Occipital lobe (tissue), 2 donors: ENCODE results near the gene MPPE1. TPM values are rescaled to one million over a fixed set of nuclear protein-coding genes. Genes with fewer than 3 reads are reported as not detected.
"Not testable (repeated sequence)": the region's sequence is repeated elsewhere in the genome, so short reads cannot be mapped to it uniquely, and the experiment has no call there.

ENCODE experiments used
- DNase-seq: peaks from one replicate; lab custom pipeline; 2025; lab: John Stamatoyannopoulos, UW
- total RNA-seq: library from RNA; depleted of rRNA; stranded (reverse); fragments of >200 nt; gene quantifications from one replicate; pipeline ENCODE4 v1.2.3, GENCODE V29; 2014

MPPE1 gene
- total RNA-seq, 1 donor from 2014 or later, result 17.6 TPM

DNA sequence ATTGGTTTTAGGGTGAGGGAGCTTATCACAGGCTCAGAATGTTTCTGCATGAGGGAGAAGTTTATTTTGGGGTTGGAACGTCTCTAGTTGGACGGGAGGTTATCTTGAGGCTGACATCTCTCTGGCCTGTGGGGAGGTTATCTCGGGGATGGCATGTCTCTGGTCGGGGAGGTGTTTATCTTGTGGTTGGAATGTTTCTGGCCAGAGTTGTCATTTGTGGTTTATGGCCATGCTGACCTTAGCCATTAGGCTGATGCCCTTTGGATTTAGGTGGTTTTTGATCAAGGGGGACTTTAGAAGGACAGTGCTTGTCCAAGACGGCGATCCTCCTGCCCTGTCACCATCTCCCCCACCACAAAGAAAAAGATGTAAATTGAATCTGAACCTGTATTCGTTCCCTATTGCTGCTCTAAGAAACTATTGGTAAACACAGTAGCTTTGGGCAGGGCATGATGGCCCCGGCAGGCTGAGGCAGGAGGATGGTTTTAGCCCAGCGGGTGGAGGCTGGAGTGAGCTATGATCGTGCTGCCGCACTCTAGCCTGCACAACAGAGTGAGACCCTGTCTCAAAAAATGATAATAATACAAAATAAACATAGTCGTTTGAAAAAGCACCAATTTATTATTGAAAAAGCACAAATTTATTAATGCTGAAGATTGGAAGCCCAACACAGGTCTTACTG is 17.8 kb upstream of the MPPE1 start:
- no peak for DNase-seq

DNA sequence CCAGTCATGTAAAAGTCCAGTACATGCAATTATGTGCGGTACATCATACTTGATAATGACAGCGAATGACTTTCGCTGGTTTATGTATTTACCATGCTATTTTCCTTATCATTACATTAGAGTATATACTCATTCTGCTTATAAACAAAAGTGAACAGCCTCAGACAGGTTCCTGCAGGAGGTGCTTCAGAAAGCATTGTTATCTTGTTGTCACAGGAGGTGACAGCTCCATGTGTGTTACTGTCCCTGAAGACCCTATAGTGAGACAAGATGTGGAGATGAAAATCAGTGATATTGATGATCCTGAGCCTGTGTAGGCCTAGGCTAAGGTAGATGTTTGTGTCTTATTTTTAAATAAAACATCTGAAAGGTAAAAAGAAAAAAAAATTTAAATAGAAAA is 15.3 kb upstream of the MPPE1 start:
- no peak for DNase-seq

DNA sequence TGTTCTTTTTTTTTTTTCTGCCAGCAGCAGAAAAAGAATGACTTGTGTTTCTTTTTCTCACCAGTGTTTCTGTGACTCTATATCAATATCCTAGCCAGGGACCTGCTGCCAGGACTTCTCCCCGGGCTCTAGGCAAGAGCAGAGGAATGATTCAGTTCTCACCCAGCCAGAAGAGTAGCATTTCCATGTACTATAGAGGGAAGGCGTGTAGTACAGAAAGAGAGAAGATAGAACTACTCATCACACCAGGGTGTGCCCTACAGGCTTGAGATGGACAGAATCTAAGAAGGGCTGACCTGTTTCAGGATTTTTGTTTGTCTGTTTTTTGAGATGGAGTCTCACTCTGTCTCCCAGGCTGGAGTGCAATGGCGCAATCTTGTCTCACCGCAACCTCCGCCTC is 11.4 kb upstream of the MPPE1 start:
- DNase-seq, result not testable (repeated sequence)

DNA sequence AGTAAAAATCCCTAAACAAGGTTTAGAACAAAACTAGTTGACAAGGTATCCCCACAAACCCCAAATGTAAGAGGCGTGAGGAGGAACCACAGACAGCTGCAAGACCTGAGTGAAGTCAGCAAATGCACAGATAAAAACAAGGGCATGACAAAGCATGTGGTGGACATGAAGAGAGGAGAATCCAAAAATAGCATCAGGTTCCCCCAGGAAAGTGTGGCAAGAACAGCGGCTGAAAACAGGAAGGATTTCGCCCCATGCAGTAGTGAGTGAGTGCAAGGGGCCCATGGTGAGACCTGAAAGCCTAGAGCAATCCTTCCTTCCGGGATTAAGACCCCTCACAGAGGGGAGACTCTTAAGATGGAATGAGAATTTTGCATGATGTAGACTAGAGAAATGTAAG is 8.8 kb upstream of the MPPE1 start:
- DNase-seq, result not testable (repeated sequence)

DNA sequence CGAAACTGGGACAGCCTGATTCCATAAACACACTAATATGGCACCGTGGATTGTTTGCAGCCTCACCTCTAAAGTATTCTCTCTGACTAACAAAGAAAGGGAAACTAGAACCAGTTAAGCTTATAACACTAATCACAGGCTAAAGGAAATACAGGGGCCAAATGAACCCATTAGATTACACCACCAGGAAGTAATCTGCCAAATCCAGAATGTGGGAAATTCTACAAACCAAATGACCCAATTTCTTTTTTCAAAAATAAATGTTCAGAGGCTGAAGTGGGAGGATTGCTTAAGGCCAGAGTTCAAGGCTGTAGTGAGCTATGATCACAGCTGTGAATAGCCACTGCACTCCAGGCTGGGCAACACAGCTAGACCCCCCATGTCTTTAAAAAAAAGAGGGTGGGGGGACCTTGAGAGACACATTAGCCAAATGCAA is 1.5 kb upstream of the MPPE1 start:
- no peak for DNase-seq

DNA sequence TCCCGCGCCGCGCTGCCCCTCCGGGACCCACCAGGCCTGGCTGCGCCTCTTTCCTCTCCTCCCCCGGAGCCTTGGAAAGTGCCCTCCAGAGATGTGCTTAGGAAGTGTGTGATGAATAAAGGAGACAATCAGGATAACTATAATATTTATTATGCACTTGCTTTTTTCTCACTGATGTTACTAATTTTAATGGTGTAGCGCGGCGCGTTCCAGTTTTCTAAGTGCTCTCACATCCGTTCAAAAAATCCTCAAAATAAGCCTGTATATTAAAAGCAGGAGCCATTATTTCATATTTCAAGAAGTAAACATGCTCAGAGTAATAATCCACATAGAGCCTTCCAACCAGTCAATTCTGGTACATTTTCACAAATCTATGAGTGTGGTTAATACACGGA is 941 bp upstream of the MPPE1 start:
- DNase-seq, result no peak

DNA sequence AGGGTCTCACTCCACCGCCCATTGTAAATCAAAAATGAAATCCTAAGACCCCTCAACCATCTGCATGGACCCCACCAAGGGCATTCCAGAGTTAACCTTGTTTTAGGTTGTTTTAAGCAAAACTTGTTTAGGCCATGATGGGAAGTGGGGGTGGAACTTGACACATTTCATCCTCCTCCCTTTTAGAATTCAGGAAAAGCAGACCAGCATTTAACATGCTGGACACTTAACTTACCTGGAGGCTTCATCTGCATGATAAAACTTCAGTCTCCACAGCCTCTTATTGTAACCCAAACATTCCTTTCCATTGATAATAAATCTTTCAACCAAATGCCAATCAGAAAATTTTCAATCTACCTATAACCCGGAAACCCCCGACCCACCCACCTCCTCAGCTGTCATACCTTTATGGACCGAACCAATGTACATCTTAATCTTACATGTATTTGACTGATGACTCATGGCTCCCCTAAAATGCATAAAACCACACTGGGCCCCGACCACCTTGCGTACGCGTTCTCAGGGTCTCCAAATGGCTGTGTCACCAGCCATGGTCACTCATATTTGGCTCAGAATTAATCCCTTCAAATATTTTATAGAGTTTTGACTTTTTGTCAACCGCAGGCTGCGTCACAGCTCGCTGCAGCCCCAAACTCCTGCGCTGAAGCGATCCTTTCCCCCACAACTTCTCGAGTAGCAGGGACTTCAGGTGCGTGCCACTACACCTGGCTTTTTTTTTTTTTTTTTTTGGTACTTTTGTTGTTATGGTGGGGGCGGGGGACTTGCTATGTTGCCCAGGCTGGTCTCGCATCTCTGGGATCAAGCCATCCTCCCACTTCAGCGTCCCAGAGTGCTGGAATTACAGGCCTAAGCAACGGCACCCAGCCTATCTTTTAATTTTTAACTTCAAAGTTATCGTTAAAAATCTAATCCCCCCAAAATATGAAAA is 917 bp downstream of the MPPE1 start:
- DNase-seq, result no peak

DNA sequence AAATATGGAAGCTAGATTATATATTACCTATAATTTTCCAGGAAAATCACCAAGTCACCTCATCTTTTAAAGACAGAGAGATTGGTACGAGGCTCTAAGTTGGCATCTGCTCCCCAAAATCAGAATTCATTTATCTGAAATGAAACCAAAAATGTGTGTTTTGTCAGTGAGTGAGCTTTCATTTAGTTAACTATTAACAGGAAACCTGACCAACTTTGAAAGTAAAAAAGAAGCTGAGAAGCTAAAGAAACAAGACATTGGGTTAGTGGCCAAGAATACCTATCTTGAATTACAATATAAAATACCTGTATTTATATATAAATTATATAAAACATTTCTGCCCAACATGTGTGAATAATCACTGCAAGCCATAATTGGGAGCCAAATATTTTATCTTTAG is 1.9 kb downstream of the MPPE1 start:
- DNase-seq, result no peak

DNA sequence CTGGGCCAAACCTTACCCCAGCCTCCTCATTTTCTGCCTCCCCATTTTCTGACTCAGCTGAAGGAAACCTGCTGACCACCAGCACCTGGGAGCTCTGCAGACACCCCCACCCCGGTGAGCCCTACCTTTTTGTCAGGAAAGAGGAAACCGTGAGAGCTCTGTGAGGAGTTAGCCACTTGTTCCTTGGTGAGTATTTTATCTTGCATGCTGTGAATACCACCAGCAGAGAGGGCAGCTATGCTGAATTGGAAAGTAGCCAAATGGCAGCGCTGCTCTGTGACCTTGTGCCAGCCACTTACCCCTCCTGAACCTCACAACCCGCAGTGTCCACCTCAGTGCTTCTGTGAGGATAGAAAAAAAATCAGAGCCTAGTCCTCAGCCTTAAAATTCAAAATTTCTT is 2.5 kb downstream of the MPPE1 start:
- no peak for DNase-seq

DNA sequence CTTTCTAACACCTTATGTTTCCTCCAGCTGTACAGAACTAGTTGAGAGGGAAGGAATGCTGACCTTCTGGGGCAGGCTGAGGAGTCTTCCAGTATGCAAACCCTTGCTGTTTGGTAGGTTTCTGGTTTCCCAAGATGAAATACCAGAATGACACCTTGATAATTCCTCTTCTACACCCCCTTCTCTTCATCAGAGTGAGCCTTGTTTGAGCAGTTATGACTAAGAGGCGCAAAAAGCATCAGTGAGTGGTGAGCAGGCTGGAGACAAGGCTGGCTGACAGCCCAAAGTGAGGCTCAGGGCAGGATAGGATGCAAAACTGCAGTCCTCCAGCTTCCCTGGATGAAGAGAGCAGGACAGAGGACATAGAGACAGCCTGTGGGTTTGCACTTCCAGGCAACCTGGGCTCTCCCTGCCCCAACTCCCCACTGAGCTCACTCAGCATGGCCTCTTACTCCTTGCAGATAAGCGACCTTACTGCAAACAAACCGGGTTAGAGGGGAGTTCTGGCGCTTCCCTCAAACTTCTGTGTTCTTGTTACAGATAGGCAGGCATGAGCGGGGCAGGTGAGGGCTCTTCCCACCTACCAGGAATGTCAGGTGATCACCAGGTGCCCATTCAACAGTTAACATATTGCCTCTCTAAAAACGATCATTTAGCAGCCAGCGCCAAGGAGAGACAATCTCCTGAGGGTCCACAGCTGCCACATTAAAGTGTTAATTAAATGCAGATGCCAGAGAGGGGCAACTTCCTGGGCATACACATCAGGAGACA is 5.4 kb downstream of the MPPE1 start:
- DNase-seq, result peak; percentile 8

DNA sequence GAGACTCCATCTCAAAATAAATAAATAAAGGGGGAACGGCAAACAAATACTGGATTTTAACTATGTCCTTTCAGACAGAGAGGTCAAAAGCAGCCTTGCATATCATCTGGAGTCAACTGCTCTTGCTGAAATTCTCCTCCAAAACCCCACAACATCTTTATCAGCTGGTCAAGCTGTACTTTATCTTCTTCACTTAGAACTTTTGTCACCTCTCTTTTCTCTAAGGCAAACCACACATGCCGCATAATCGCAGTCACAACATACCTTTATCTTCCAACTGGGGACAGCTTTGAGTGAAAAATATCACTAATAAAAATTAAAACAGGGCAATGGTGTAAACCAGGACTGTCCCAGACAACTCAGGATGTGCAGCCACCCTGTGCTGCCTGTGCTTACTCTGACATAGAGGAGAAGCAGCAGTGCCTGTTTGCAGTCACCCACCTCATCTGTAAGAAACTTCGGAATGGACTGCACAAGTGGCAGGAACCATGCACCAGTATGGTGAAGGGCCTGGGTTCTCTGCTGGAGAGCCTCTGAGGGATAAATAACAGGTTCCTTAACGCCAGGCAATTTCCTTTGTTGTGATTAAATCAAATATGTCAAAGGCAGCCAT is 6.2 kb downstream of the MPPE1 start:
- DNase-seq, result no peak

DNA sequence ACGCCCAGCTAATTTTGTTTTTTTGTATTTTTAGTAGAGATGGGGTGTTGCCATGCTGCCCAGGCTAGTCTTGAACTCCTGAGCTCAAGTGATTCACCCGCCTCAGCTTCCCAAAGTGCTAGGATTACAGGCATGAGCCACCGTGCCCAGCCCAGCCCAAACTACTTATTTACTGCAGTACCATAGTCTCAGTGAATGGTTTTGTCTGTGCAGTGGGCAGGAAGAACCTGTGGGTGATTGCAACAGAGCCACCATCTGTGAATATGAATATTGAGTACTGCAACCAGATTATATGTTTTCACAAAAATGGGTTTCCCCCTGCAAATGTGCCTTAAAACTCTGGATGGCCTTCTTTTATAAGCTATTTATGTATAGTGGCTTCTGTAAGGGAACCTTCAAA is 9.1 kb downstream of the MPPE1 start:
- no peak for DNase-seq

DNA sequence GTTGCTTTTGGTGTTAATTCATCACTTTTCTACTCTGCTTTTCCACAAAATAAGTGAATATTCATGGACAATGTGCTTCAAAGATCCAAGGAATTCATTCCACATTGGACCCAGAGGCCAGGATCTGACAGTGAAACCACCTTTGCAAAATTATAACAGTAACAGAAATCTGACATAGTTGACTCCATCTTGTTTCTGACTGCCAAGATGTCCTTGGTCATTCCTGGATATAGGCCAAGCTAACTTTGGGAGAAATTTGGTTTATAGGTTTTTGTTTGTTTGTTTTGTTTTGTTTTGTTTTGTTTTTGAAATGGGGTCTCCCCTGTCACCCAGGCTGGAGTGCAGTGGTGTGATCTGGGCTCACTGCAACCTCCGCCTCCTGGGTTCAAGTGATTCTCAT is 10.3 kb downstream of the MPPE1 start:
- no peak for DNase-seq

DNA sequence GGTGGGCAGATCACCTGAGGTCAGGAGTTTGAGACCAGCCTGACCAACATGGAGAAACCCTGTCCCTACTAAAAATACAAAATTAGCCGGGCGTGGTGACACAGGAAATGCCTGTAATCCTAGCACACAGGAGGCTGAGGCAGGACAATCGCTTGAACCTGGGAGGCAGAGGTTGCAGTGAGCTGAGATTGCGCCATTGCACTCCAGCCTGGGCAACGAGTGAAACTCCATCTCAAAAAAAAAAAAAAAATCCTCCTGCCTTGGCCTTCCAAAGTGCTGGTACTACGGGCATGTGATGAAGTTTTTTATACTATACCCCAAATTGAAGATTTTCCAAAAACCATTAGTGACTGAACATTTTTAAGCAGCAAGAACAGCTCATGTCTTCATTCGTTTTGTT is 15.7 kb downstream of the MPPE1 start:
- not testable (repeated sequence) for DNase-seq

DNA sequence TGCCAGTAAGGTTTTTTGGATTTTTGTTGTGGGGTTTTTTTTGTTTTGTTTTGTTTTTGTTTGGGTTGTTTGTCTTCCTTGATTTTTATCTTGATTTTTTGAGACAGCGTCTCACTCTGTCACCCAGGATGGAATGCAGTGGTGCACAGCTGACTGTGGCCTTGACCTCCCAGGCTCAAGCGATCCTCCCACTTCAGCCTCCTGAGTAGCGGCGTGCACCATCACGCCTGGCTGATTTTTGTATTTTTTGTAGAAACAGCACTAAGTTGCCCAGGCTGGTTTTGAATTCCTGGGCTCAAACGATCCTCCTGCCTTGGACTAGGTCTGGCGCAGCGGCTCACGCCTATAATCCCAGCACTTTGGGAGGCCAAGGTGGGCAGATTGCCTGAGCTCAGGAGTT is 16.4 kb downstream of the MPPE1 start:
- DNase-seq, result no peak

DNA sequence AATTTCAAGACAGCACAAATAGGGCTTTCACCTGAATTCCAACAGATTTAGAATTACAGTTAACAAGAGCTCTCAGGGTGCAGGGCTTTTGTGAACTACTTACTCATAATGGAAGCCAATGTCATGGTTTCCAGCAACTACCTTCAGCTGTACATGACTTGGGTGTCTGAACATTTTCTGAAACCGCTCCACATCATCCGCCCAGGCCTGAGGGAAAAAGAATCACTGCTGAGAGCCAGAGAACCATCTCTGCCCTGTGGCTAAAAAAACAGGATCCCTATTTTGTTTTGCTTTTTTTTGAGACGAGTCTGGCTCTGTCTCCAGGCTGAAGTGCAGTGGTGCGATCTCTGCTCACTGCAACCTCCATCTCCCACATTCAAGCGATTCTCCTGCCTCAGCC is 18.8 kb downstream of the MPPE1 start:
- no peak for DNase-seq

DNA sequence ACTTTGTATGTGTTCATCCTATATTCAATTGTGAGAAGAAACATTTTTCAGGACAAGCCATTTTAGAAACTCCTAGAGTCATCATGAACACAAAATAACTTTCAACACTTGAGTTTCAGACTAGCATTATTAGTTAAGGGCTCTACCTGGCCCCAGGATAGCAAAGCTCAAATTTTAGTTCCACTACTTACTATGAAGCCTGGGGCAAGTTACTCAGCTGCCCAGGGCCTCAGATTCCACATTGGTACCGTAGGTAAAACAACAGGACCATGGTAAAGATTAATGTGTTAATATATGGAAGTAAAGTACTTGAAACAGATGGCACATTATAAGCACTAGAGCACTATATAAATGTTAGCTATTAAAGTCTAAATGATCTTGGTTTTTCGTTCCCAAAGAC is 19.4 kb downstream of the MPPE1 start:
- no peak for DNase-seq

DNA sequence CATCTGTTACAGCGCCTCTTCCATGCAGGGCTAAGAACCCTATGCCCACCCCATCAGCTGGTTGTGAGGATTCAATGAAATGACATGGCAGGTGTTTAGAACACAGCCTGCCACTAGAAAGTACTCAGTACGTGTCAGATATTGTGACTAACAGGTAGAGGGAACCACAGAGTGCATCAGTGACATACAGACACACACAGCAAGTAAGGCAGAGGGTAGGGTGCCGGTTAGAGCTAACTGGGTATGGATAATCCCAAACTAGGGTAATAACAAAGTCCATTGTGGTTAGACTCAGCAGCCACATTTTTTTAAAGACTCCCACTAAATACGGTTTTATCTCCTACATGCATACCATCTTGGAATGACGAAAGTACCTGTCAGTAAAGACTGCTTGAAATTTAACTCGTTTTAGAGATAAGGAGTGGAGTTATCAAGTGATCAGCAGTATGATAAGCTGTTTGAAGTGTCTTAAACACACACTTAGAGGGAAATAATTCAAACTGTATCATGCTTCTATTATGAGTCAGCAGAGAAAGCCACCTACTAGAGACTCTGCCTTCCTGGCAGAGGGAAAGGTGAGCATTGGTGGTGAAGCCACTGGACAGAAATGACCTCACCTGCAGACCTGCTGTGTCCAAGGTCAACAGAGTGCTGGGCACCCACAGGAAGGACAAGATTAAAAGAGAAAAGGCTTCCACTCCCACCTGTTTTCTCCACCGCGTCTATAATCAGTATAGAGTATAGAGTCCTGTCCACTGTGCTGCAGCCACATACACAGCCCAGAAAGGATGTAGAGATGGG is 20.6 kb downstream of the MPPE1 start:
- no peak for DNase-seq

DNA sequence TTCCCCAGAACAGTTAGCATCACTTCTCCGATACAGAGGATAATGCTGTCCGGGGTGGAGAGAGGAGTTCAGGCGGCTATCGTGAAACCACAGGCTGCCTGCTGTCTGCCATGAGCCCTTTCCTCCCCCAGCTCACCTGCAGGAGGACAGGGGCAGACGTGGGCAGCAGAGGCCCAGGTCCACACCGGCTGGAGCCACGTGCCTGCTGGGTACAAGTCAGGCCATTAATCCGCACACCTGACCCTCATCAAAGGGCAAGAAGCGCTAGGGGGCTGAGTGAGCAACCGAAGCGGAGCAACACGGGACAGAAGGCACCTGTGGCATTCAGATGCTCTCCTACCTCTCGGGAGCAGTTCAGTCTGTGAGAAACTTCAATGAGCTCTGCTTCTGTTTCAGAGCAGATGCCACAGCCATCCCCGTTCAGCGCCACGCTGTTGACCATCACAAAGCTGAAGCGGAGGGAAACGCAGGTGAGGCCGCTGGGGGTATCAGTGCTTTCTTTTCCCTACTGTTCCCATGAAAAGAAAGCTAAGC is 21.5 kb downstream of the MPPE1 start:
- DNase-seq, result no peak

DNA sequence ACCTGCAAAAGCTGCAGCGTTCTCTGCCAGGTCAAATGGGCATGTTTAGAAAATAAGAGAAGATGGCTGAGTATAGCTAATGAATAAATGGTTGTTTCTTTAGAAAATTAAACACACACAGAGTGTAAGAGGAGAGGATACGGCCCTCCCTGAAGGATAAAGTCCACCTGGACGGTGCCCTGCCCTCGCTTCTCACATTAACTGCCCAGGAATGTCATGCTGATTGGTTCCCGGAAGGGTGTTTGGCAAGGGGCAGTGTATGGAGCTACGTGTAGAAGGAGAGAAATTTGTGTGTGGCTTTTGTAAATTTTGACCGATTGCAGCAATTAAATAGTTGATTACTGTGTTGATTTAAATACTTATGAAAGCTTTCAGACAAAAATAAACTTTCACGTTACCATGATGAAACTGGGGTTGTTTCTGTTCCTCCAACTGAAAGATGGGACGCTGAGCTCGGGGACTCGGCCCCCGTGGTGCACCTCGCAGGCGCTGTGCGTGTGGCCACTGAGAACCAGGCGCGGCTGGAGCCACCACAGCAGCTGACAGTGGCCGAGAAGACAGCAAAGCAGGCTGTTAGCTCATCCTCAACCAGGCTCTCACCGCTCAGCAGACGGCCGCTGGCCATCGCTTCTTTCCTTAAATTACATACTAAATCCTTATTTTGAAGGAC is 22.7 kb downstream of the MPPE1 start:
- DNase-seq, result no peak
